Heart left ventricle (tissue), 16 donors: ENCODE measurements around the gene FMR1. TPM values are rescaled to one million over a fixed set of nuclear protein-coding genes. Genes with fewer than 3 reads are reported as not detected.

Source experiments
- ATAC-seq, 4 donors: fragments of 200-7000 bp; cut with Tn5 transposase; one replicate each; pipeline ENCODE4 v1.9.1; 2020 to 2022; ENCODE audit warnings: moderate library complexity in 4 of 4, mild to moderate bottlenecking in 3 of 4, moderate number of reproducible peaks in 1 of 4
- DNase-seq, 5 donors: peaks; one replicate each; pipeline ENCODE4 v3.0.0-alpha.2; 2020
- H3K27ac ChIP-seq, 12 donors: fragments of 200-600 bp; sonication (generic) in 4 of 12; one replicate each; pipeline versions ENCODE4 v1.5.0 to v1.8.0; 2016 to 2022; ENCODE audit warnings: mild to moderate bottlenecking in 2 of 12
- H3K27me3 ChIP-seq, 9 donors: fragments of 200-600 bp; sonication (generic) in 2 of 9; one replicate each; pipeline versions ENCODE4 v1.5.1 to v1.8.0; 2016 to 2022; ENCODE audit warnings: mild to moderate bottlenecking in 3 of 9
- H3K36me3 ChIP-seq, 9 donors: fragments of 200-600 bp; sonication (generic) in 2 of 9; one replicate each; pipeline versions ENCODE4 v1.5.0 to v1.8.0; 2018 to 2022; ENCODE audit warnings: mild to moderate bottlenecking in 2 of 9
- H3K4me1 ChIP-seq, 12 donors: fragments of 200-600 bp; sonication (generic) in 4 of 12; one replicate each; pipeline versions ENCODE4 v1.5.0 to v1.8.0; 2016 to 2022; ENCODE audit warnings: mild to moderate bottlenecking in 3 of 12
- H3K4me3 ChIP-seq, 12 donors: fragments of 200-600 bp; sonication (generic) in 4 of 12; one replicate each; pipeline versions ENCODE4 v1.5.0 to v1.8.0; 2017 to 2022; ENCODE audit warnings: mild to moderate bottlenecking in 9 of 12, moderate library complexity in 4 of 12
- H3K9me3 ChIP-seq, 12 donors: fragments of 200-600 bp; sonication (generic) in 4 of 12; one replicate each; pipeline versions ENCODE4 v1.5.0 to v1.8.0; 2016 to 2022; ENCODE audit warnings: mild to moderate bottlenecking in 1 of 12
- CTCF ChIP-seq, 12 donors: fragments of 200-600 bp; sonication (generic) in 4 of 12; IDR thresholded peaks; one replicate each; pipeline versions ENCODE4 v1.5.0 to v1.8.0; 2018 to 2022; ENCODE audit warnings: antibody characterized with exemption in 12 of 12, mild to moderate bottlenecking in 5 of 12
- POLR2A ChIP-seq, 2 donors: fragments of 450-650 bp; IDR thresholded peaks; one replicate each; pipeline ENCODE4 v1.6.1; 2017; ENCODE audit warnings: antibody characterized with exemption in 2 of 2, mild to moderate bottlenecking in 2 of 2, moderate library complexity in 2 of 2
- WGBS, 4 donors: extraction: QIAGEN DNeasy Blood & Tissue Kit in 2 of 4; methylation state at CpG; one replicate each; pipeline versions ENCODE4 v1.1.5 to v1.1.7; 2013 to 2018; 5-methylcytosine and 5-hydroxymethylcytosine counted together
- intact Hi-C, 10 donors: fragments of 100-400 bp; cut with DNase I; formaldehyde crosslinking; loops; one replicate each; pipeline versions ENCODE4 v1.11.1 to v1.14.2; 2022
- polyA plus RNA-seq, 2 donors: library from polyadenylated mRNA; stranded (reverse); fragments of 200-250 nt; gene quantifications; one replicate each; pipeline ENCODE4 v1.2.3, GENCODE V29; 2013
- total RNA-seq, 9 donors: library from RNA; depleted of rRNA in 2 of 9; stranded (reverse); fragments of >200 nt in 2 of 9; fragmentation: NEBNext Ultra II Directional in 3 of 9; extraction: Animal tissue kit (Norgen Biotek cat#: 25700) in 3 of 9; gene quantifications; one replicate each; pipeline versions ENCODE4 v1.1.0 to v1.2.4, GENCODE V29; 2016 to 2023
- donor health status: ischemic (EF 13 %, LVEDD 7.1; RV severe dilation, severe dysfunction).
- donor health status: healthy with polysubstance abuse.
- donor health status: DM: no; HTN: yes; CAD: no.
- donor health status: DM: no; HTN: no; CAD: no.
- donor health status: ischemic (EF 25% LVEDD 6.9; RV normal size, moderate dysfunction).
- donor health status: ischemic (EF 25% LVEDD 5.7; RV mildly dilated, moderate dysfunction).
- donor health status: healthy.
- donor health status: DM: yes; HTN: yes; CAD: no.
- donor health status: ischemic (EF 35%, LVEDD 5.7; RV mildly dilated, moderate dysfunction).
- donor health status: nonischemic (EF 11% LVEDD 7.7; RV severe dilation, severe dysfunction).
- donor health status: DM: yes; HTN: yes; CAD: no.
- donor health status: PGD.
- donor health status: ischemic (EF 29% LVEDD 5.4; RV normal size, mild dysfunction).
- donor health status: nonischemic (EF 23%, LVEDD 6.1; RV moderate dilation, normal function).

The FMR1 gene
- total and polyA plus RNA-seq, 11 donors: 14.4 to 35.7 (median 22.4) TPM

DNA sequence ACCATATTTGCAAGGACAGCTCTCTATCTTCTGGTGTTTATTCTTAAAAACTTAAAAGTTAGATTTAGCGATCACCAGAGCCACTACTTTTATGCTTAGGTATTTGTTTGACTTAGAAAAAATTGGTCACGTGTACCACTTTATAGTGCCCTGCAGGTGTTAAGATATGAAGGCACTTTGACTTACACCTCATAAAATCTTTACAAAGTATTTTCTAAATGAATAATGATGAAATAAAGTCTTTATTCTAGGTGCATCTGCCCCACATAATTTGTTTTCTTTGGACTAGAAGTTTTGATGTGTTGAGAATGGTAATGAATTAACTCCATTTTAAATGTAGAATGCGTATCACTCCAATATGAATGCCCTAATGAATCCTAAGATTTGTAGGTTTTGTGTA lies 2.9 kb downstream of the FMR1 start:
- H3K4me3 ChIP-seq: no peak overlapping the region
- intact Hi-C loops: loop anchor here in 1 of 10 donors (5.0 to 10.0 kb wide), 2 partner anchors 123 to 1560 kb away; no protein-coding TSS in a partner anchor
- H3K4me1 ChIP-seq: peaks cover 0 to 47% (median 11%) of the 10 kb centered on the region in 12 donors

DNA sequence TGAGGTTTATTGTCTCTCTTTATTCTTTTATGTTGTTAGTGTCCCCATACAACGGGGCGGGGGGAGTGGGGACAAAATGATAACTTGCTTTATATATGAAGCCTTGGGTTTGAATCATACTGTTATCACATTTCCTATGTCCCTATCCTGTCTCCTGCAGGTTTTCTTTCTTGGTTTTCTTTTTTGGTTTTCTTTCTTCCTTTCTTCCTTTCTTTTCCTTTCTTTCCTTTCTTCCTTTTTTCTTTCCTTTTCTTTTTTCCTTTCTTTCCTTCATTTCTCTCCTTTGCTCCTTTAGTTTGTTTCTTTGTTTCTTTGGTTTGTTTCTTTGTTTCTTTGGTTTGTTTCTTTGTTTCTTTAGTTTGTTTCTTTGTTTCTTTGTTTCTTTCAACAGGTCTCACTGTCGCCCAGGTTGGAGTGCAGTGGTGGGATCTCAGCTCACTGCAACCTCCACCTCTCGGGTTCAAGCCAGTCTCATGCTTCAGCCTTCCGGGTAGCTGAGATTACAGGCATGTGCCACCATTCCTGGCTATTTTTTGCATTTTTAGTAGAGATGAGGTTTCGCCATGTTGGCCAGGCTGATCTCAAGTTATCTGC lies 4.8 kb downstream of the FMR1 start:
- TF ChIP-seq POLR2A (IDR thresholded peaks at IDR 0.05) (no peak), CTCF (IDR thresholded peaks at IDR 0.05) (no peak)
- WGBS, 4 donors: 57 to 75% (median 65%) methylated on average over 6 of the region's 6 CpGs
- Histone ChIP-seq H3K36me3 (no peaks in the 10 kb centered on the region), H3K9me3 (no peaks in the 10 kb centered on the region), H3K4me1 (peaks cover 0 to 51% (median 11%) of the 10 kb centered on the region in 12 donors), H3K27ac (no peak overlapping the region), H3K4me3 (no peak overlapping the region), H3K27me3 (no peaks in the 10 kb centered on the region)
- intact Hi-C loops: loop anchor here in 1 of 10 donors (10.0 kb wide), 1 partner anchor 1558 kb away; no protein-coding TSS in a partner anchor
- DNase-seq (no peak), ATAC-seq (no peak)

More for the DNA sequence above, 2.9 kb downstream of the FMR1 start:
- no peaks in the 10 kb centered on the region for H3K36me3 ChIP-seq
- H3K9me3 ChIP-seq: no peaks in the 10 kb centered on the region
- 65 to 80% (median 69%) methylated on average over 3 of the region's 3 CpGs for WGBS, 4 donors
- no peak for ATAC-seq
- TF ChIP-seq CTCF (IDR thresholded peaks at IDR 0.05) (no peak), POLR2A (IDR thresholded peaks at IDR 0.05) (no peak)
- H3K27ac ChIP-seq: no peak overlapping the region
- no peak for DNase-seq
- H3K27me3 ChIP-seq: no peaks in the 10 kb centered on the region

DNA sequence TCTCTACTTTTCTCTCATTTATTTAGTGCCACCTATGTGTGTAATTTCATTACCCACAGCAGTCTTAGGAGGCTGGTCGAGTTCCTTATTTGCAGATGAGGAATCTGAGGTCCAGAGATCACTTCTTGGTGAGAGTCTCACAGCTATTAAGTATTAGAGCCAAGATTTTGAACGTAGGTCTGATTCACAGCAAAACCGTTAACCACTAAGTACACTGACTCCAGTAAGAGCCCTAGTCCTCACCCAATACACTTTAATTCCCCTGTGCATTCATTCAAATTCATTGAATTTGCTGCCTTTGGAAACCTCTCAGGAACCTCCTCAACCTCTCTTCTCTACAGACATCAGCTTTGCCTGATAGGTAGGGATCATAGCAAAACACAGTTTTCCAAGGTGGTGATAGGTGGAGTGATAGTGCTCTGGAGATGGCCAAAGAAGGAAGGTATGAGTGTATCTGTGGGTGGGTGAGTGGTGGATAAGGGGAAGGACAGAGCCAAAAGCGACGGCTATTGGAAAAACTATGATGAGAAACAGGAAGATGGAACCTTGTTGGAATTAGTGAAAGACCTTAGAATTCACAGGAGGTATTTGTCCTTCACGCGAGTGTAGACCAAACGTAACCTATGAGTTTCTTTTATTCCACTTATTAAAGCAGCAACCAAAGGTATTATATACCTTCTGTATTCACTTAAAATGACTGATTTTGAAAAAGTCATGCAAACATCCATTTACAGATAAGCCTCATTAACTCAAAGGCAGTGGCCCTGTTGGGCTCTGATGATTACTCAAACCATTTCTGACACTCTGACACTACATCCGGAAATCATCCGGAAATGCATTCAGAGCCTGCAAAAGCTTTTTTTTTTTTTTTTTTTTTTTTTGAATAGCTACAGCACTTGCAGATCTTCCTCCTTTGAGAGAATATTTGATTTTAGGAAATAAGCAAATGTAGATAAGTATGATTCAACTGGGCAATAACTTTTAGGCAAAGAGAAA lies 6.3 kb downstream of the FMR1 start:
- H3K4me1 ChIP-seq: peaks cover 0 to 50% (median 11%) of the 10 kb centered on the region in 12 donors
- peak overlapping the region in 1 of 12 donors; percentile 5 for H3K27ac ChIP-seq
- 54 to 67% (median 63%) methylated on average over 10 of the region's 10 CpGs for WGBS, 4 donors
- no peaks in the 10 kb centered on the region for H3K36me3 ChIP-seq
- TF ChIP-seq CTCF (IDR thresholded peaks at IDR 0.05): no peak
- no peak for TF ChIP-seq POLR2A (IDR thresholded peaks at IDR 0.05)
- no peak overlapping the region for H3K4me3 ChIP-seq
- DNase-seq (no peak), ATAC-seq (no peak)
- H3K27me3 ChIP-seq: no peaks in the 10 kb centered on the region
- intact Hi-C loops: loop anchor here in 1 of 10 donors (10.0 kb wide), 1 partner anchor 1557 kb away; no protein-coding TSS in a partner anchor
- H3K9me3 ChIP-seq: no peaks in the 10 kb centered on the region

DNA sequence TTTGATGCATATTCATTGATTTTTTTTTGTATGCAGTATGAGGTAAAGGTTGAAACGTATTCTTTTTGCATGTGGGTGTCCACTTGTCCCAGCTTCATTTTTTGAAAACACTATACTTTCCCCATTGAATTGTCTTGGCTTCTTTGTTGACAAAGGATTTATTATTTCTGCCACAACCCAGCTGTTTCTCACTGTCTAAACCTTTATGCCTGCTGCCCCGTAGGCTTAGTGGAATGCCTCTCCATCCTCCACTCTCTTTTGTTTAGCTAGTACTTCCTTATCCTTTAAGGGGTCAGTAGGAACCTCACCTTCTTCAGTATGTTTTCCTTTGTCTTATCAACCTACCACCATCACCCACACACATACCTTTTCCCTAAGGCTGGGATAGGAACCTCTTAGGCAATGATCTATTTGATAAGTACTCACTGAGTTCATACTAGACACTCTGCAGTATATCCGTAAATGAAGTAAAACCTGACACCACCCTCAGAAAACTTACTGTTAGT lies 8.5 kb downstream of the FMR1 start:
- H3K4me3 ChIP-seq: no peak overlapping the region

More for the DNA sequence above, 8.5 kb downstream of the FMR1 start:
- no peaks in the 10 kb centered on the region for H3K36me3 ChIP-seq
- TF ChIP-seq POLR2A (IDR thresholded peaks at IDR 0.05): no peak
- ATAC-seq (no peak), DNase-seq (no peak)
- 63 to 82% (median 73%) methylated on average over 3 of the region's 3 CpGs for WGBS, 4 donors
- no peak overlapping the region for H3K27ac ChIP-seq
- intact Hi-C loops: no loop called here
- H3K4me1 ChIP-seq: peaks cover 0 to 30% (median 9%) of the 10 kb centered on the region in 12 donors
- no peaks in the 10 kb centered on the region for H3K27me3 ChIP-seq
- H3K9me3 ChIP-seq: no peaks in the 10 kb centered on the region
